ENCODE measurements around the gene EIF2B1.

EIF2B1 gene

GRCh38 chr12:123633379-123634141, at the start of gene EIF2B1, which contains the start of gene GTF2H3:
Gene EIF2B1 (minus strand): TSS chr12:123633686. CDS start chr12:123633557, 129 bp downstream.
Gene GTF2H3 (plus strand): TSS chr12:123633829. CDS start chr12:123633860, 31 bp downstream.
- peak; percentile 99 for DNase-seq (ENCODE audit: low spot score)

GRCh38 chr12:123681605-123682004, 48.1 kb upstream of the EIF2B1 start:
- no peak for DNase-seq (ENCODE audit: low spot score)

GRCh38 chr12:123678981-123679380, 45.5 kb upstream of the EIF2B1 start:
- DNase-seq (ENCODE audit: low spot score): no peak

GRCh38 chr12:123676616-123677320, 43.3 kb upstream of the EIF2B1 start:
- DNase-seq (ENCODE audit: low spot score): no peak

GRCh38 chr12:123675436-123675835, 42.0 kb upstream of the EIF2B1 start:
- no peak for DNase-seq (ENCODE audit: low spot score)

GRCh38 chr12:123671876-123672275, 38.4 kb upstream of the EIF2B1 start:
- peak; percentile 56 for DNase-seq (ENCODE audit: low spot score)

- DNase-seq (ENCODE audit: low spot score): peak; percentile 99
These were observed 37.6 kb upstream of the EIF2B1 start, which contains the start of gene TCTN2 for GRCh38 chr12:123670882-123671728. Gene TCTN2 (plus strand): TSS chr12:123671113. CDS start chr12:123671241, 128 bp downstream.

GRCh38 chr12:123667771-123668170, 34.3 kb upstream of the EIF2B1 start:
- no peak for DNase-seq (ENCODE audit: low spot score)

- DNase-seq (ENCODE audit: low spot score): peak; percentile 71
These were observed 26.7 kb upstream of the EIF2B1 start for GRCh38 chr12:123659996-123660727.

- DNase-seq (ENCODE audit: low spot score): no peak
These were observed 23.7 kb upstream of the EIF2B1 start for GRCh38 chr12:123657211-123657610.

- DNase-seq (ENCODE audit: low spot score): no peak
These were observed 22.9 kb upstream of the EIF2B1 start for GRCh38 chr12:123656392-123656791.

GRCh38 chr12:123655420-123655819, 21.9 kb upstream of the EIF2B1 start:
- no peak for DNase-seq (ENCODE audit: low spot score)

GRCh38 chr12:123654129-123654701, 20.7 kb upstream of the EIF2B1 start:
- no peak for DNase-seq (ENCODE audit: low spot score)

- no peak for DNase-seq (ENCODE audit: low spot score)
These were observed 14.9 kb upstream of the EIF2B1 start for GRCh38 chr12:123648401-123648800.

- DNase-seq (ENCODE audit: low spot score): no peak
These were observed 12.4 kb upstream of the EIF2B1 start for GRCh38 chr12:123645878-123646277.

- no peak for DNase-seq (ENCODE audit: low spot score)
These were observed 11.9 kb upstream of the EIF2B1 start for GRCh38 chr12:123645380-123645779.

- no peak for DNase-seq (ENCODE audit: low spot score)
These were observed 10.4 kb upstream of the EIF2B1 start for GRCh38 chr12:123643911-123644310.

- DNase-seq (ENCODE audit: low spot score): no peak
These were observed 666 bp upstream of the EIF2B1 start for GRCh38 chr12:123634142-123634561.

GRCh38 chr12:123621619-123622530, 11.6 kb downstream of the EIF2B1 start:
- DNase-seq (ENCODE audit: low spot score): no peak

- DNase-seq (ENCODE audit: low spot score): no peak
These were observed 12.4 kb downstream of the EIF2B1 start for GRCh38 chr12:123621101-123621500.
